HG03280 (cell line): ENCODE measurements around the gene MMAB.

Source experiments
- ATAC-seq: cut with Tn5 transposase; IDR thresholded peaks from one replicate; pipeline ENCODE4 v1.9.1; 2021; ENCODE audit warnings: mild to moderate bottlenecking, moderate library complexity; ENCODE audit not compliant: unreplicated experiment

The MMAB gene

DNA sequence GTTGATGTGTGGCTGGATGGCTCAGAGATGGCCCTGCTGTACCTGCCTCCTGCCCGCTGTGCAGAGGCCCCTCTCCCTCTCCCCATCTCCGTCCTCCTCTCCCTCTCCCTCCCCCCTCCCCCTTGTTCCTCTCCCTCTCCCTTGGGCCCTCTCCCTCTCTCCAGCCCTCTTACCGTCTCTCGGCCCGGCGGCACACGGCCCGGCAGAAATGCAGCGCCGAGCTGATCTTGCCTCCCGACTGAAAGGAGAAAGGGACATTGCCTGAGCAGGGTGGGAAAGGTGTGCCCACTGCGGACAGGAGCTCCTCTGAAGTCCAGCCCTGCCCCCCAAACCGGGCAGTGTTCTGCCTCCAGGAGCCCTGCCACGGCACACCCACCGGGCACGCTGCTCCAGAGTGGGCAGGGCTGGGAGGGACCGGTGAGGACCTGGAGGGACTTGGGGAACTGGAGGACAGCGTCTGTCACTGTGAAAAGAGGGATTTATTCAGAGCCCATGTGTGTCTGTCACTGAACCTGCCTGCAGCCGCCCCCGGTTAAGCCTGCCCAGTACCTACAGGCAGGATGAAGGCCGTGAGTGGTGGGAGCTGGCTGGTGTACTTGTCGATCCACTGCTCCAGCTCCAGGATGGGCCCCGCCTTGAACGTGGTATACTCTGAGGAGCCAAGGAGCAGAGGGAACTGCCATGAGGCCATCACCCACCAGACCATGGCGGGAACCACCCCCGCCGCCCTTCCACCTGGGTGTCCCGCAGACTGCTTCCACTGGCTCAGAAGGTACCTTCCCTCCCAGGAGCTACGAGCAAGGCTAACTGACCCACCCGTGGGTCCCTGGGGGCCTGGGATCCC is 12.2 kb downstream of the MMAB start:
- no peak for ATAC-seq

DNA sequence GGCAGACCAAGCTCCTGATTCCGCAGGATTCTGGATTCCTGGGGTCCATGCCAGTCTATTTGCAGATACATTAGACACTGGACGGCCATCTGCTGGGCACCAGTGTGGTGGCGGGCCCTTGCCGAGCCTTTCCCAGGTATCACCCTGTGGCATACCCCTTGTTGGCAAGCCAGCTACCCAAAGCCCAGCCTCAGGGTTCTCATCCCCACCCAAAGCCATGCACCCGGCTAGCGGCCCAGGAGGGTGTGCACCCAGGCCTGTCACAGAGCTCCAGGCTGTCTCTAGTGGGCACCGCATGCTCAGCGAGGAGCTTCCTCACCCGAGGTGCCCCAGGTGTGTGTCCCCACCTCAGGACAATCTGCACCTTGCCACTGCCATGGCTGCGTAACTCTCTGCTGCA is 13.7 kb downstream of the MMAB start:
- ATAC-seq, result no peak

DNA sequence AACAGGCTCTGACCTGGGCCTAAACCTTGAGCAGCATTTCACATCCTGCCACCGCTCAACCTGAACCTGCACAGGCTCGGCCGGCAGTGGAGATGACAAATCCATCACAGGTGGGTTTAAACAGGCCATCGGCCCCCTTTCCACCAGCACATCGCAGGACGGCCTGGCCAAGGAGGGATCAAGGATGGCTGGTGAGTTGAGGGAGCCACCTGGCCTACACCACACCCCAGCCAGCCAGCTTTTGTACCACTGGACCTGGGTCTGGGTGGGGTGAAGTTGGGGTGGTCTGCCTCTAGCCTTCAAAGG is 14.2 kb downstream of the MMAB start:
- no peak for ATAC-seq

DNA sequence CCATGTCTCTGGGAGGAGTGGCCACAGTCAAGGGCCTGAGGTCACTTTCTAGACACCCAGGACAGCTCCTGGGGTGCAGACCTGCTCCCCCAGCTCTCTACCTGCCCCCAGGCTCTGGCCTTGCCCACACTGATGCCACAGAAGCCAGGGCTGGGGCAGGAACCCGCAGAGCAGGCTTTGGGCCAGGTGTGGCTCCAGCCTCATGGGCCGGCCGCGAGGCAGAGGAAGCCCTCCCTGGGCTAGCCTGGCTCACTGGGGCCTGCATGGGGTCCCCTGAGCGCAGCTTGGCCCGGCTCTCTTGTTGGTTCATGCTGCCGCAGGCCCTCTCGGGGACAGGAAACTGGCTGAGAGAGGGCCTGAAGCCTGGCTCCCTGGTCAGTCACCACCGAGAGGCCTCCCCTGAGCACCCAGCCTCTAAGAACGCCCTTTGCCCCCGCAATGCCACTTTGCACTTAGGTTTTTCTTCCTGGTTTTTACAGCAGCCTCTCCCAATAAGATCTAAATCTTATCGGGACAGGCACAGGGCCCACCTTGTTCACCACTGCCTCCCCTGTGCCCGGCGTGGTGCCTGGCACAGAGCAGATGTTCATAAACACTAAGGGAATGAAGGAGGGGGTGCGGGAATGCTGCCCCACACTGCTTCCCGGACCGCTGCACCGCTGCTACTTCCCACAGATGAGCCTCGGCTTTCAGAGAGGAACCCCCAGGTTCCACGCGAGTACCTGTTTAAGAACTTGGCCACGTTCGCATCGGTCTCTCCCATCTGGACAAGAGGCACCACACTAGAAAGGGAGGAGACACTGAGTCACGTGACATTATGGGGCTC is 14.7 kb downstream of the MMAB start:
- no peak for ATAC-seq

DNA sequence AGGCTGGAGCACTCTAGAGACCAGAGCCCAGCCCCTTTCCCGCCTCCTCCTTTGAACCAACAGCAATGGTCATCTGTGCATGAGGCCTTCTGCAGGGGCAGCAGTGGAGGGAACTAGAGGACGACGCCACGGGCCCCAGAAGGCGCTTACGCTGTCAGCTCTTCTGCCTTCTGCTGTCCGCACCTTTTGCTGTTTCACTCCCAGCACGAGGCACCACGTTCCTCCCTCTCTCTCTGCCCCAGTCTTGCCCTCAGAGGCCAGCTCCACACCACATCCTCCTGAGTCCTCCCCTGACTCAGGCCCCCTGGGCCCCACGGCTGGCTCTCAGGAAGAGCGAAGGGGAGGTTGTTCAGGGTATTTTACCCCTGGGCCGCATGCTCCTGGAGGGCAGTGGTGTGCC is 15.5 kb downstream of the MMAB start:
- ATAC-seq, result no peak

DNA sequence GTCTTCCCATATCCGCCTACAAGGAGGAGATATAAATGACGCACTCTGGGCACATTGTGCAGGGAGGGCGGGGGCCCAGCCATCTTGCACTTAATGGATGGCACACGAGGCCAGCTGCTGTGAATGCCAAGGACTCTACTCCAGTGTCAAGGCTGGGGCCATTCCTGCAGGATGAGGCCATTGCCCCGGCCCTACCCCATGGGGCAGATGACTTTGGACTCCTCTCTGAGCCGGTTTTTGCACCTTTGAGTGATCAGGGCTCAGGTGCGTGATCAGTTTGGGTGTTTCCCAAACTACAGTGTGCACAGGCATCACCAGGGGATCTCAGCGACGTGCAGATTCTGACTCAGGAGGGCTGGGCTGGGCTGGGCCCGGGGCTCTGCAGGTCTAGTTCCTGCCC is 16.1 kb downstream of the MMAB start:
- ATAC-seq, result no peak

DNA sequence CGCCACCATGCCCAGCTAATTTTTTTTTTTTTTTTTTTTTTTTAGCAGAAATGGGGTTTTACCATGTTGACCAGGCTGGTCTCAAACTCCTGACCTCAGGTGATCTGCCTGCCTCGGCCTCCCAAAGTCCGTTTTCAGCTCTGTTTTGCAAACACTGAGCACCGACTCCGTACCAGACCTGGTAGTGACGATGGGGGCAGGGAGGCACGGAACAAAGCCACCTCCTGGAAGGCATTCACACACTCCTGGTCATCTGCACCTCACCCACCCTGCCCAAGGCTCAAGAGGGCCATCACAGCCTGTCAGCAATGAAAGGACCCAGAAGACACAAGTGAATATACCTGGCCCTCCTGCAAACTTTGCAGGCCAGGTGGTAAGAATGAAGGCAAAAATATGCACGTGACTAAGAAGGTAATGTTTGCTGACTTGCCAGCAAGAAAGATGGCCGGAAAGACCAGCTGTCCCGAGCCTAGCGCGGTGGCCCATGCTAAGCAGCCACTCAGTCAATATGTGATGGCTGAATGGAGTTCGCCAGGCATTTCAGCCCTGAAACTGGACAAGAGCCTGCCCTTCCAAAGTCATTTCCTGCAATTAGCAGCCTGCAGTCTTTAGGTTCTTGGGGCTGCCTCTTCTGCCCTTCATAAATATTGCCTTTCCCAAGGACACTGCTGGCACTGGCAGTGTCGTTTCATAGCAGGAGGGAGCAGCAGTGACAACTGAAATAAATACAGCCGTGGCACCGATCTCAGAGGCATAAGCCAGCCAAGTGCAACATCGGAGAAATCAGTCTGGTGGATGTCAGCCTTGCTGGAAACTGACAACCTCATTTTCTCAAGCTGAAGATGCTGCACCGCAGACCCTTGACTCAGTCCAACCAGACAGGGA is 17.6 kb downstream of the MMAB start:
- no peak for ATAC-seq

DNA sequence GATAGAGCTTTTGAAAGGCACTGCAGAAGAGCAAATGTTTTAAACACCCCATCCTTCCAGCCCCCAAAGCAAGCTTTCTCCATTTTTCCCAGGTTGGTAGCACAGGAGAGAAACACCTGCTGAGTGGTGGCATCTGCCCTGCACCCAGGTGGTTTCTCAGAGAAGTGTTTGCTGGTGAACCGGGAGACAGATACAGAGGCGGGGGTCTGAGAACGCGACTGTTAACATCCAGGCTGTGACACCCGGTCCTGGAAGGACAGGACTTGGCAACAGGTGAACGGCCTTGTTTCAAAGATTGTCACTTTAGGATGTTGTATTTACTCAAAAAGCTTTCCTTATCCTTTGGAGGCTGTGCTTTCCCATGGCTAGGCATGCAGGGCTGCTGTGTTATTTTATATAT is 18.5 kb downstream of the MMAB start:
- ATAC-seq, result no peak

DNA sequence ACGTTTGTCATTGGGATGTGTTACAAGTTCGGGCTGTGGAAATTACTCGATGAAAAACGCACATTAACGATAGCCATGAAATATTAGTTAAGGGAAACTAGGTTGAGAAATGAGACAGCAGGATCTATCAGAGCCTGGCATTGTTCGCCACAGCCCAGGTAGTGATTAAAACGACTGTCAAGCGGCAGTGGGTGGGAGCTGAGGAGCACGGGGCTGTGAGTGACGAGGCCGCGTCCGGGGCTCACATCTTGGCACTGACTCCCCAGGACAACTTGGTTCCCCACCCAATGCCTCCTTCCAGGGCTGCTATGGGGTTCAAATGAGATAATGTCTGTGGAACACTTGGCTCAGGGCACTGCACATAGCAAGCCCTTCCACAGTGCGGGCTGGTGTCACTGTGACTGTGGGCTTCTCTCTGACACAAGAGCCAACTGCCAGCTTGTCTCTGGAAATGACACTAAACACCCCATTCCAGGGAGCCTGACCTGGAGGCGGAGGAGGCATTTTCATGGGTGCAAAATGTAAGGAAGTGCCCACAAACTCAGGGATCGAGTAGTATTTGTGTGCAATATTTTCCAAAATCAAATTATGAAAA is 19.3 kb downstream of the MMAB start:
- no peak for ATAC-seq

DNA sequence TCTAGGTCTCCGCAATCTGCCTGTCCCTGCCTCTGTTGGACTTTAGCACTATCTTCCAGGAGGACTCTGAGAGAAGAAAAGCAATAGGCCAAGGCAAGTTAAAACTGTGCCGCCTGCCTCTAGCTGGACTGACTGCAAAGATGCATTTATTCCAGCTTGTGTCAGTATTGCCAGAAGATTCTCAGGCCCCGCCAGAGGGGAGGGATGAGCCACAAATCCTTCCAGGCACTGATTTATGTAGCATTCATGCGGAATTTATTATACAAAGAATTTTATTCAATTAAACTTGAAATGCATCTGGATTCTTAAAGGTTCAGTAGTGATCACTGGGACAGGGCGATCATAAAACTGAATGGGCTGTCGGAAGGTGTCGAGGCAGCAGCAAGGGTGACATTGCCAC is 19.8 kb downstream of the MMAB start:
- no peak for ATAC-seq

DNA sequence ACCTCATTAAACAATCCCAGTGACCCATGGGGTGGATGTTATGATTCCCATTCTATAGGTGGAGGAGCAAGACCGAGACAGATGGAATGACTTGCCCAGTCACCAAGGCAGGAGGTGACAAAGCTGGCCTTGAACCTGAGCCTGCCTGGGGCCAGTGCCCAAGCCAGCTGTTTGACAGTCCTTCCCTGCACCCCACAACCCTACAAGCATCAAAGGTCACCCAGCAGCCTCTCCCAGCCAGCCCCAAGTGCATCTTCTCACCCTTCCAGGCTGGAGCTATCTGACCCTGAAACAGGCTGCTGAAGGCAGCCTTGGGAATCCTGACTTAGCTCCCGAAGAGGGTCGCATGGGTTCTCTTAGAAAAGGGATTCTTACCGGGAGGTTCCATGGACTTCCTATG is 20.3 kb downstream of the MMAB start:
- ATAC-seq, result no peak

DNA sequence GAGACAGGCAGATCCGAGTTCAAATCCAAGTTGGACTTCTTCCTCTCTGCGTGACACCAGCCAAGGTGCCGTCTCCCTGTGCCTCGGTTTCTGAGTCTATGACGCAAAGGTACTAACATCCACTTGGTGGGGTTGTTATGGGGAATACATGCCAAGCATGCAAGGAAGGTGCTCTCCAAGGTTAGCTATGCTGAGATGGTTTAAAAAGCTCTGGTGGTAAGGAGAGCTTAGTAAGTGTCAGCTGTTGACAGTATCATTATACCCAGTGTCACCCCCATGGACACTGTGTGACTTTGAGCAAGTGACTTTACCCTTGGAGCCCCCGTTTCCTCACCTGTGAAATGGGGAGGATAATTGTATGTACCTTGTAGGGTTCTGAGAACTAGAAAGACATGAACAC is 22.2 kb downstream of the MMAB start:
- ATAC-seq, result no peak

DNA sequence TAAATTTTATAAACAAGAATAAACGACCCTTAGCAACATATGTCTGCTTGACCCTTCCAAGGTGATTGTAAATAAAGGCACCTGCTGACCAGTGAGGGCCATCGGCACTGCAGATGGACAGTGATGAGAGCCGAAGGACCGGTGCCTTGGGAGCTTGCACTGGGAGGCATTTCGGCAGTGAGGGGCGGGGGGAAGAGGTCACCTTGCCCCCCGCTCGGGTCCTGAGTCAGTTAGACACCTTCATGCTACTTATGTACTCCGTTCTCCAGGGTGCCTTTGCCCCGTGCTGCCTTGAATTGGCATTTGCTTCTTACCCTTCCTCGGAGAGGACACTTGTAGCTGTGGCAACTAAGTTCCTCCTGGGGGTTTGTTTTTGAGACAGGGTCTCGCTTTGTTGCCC is 23.0 kb downstream of the MMAB start:
- ATAC-seq, result no peak

DNA sequence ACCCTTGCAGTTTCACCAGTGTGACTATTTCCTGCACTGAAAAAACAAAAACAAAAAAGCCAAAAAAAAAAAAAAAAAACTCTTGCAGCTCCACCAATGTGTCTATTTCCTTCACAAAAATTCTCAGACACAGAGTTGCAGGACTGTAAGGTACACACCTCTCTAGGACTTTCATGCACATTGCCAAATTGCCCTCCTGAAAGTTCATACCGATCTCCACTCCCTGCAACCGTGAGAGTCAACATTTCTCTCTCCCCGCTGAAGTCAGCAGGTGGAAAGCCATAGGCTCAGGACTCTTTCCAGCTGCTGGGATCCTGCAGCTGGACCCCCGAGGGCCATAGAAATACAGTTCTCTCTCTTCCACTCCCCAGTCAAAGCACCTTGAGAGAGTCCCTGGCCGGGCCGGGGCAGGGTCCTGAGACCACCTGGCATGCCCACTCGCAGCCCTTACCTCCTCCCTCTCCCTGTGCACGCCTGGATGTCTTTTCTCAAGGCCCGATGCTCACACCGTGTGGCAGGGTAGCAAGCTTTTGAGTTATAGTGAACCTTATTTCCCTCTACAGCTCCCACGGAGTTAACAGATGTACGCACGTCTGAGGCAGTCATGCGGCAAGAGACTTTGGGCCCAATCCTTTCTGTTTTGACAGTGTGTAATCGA is 23.6 kb downstream of the MMAB start:
- no peak for ATAC-seq

DNA sequence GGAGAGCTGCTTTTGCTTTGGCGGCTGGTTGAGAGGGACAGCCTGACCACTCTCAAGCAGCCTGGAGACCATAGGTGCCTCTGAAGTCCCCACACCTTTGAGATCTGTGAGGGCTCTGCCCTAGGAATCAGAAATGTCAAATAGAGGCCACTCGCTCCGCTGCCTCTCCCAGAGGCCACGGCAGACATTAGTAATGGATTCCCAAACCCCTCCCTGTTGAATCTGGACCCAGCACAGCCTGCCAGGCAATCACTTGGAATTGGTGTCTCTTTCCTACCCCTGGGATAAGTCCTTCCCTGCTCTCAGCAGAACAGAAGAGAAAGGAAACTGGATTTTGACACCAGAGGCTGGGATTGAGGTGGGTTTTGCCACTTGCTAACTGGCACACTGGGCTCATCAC is 25.0 kb downstream of the MMAB start:
- ATAC-seq, result no peak

DNA sequence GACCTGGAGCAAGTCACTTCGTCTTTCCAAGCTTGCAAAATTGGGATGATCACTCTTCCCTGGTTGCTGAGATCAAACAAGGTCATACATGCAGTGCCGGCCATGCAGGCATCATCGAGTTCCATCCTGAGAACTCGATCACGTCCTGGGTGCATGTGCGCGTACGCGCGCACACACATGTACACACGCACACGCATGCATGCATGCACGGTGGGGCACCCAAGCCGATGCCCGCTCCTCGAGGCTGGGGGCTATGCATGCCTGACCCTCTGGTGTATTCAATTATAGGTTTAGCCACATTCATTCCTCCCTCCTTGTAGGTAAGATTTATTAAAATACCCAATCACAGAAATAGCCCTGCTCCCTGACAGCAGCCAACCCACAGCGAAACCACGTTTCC is 26.0 kb downstream of the MMAB start:
- no peak for ATAC-seq

DNA sequence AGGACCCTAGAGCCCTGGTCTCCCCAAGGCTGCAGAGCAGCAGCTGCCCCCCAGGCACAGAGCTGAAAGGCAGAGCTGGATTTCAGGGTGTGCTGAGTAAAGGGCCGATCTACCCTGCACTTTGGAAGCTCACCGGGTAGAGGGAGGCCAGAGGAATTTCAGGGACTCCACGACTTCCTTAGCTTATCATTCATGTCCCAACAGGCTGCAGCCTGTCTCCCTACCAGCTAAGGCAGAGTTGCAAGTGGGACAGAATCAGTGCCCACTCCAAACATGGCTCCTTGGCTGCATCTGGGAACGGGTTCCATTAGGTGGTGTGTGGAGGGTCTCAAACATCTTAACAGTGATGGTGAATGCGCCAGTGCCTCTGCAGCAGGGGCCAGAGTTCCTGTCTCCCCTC is 27.5 kb downstream of the MMAB start:
- no peak for ATAC-seq

DNA sequence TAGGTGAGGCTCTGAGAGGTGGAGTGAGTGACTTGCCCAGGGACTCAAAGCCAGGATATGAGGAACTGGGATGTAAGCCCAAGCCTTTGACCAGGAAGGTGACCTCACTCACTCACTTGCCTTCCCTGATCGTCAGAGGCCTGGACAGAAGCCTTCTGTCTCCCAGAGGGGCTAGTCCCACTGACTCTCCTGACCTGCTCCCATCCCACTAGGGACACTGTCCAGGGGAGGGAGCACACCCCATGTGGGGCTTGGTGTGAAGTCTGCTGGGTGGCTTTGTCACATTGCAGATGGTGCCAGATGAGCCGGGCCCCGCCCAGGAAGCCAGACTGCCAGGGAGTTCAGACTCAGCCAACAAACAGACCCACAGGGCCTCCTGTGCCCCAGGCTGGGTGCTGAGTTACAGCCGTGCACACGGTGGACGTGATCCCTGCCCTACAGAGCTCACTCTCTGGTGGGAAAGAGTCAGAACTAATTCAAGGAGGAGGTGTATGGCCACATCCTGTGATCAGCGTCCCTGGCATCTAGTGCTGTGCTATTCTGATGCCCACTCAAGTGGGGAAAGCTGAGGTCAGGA is 28.3 kb downstream of the MMAB start:
- ATAC-seq, result no peak

DNA sequence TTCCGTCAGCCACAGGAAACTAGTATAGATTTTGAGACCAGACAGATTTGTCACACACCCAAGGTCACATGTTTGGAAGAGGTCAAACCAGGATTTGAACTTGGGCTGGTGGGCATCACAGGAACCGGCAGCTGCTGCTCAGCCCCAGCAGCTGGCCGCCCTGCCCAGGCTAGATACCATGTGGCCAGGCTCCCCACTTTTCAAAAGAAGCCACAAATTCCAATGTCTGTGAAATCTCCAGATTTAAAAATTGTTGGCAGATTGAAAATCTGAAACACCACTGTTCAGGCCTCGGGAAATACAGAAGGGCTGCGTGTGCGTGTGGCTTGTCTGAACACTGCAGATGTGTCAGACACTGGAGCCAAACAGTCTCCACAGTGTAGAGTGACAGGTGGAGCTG is 30.4 kb downstream of the MMAB start:
- no peak for ATAC-seq

DNA sequence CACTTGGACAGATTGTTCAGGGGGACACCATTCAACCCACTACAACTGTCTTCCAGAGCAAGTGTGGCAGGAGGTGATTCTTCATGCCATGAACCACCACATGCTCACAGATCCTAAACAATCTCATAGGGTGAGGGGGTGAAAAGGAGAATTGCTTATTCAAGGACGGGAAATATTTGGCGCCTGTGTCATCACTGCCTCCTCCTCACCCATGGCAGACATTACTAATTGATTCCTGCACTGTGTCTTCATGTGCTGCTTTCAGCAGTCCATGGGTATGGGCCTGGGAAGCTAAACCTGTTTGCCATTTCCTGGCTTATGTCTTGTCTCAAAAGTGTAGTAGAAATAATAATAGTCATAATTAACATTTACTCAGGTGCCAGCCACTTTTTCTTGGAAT is 31.3 kb downstream of the MMAB start:
- no peak for ATAC-seq

DNA sequence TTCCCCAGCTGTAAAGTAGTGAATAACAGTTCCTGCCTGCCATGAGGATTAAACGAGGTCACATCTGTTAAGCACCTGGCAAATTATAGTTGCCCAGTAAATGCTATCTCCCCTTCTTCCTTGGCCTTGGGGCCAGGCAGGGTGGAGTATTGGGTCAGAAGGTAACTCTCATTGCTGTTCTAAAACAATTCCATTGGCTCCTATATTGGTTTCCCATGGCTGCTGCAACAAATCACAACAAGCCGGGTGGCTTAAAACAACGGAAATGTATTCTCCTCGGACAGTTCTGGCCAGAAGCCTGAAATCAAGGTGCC is 31.9 kb downstream of the MMAB start:
- ATAC-seq, result no peak
